ENCODE measurements around the gene MSRB1.

- TF ChIP-seq CTCF (IDR thresholded peaks at IDR 0.05; ENCODE audit: poor library complexity, severe bottlenecking) (no peak), POLR2AphosphoS5 (IDR thresholded peaks at IDR 0.05) (no peak)
Observed at GRCh38 chr16:1968146-1968953, 25.4 kb upstream of the MSRB1 start.

All from neural cell (in vitro differentiated cells).